ENCODE data around the gene OXSM.
A peak's percentile ranks its signal among the peaks of the same experiment; 100 is the strongest.

Gene OXSM

DNA sequence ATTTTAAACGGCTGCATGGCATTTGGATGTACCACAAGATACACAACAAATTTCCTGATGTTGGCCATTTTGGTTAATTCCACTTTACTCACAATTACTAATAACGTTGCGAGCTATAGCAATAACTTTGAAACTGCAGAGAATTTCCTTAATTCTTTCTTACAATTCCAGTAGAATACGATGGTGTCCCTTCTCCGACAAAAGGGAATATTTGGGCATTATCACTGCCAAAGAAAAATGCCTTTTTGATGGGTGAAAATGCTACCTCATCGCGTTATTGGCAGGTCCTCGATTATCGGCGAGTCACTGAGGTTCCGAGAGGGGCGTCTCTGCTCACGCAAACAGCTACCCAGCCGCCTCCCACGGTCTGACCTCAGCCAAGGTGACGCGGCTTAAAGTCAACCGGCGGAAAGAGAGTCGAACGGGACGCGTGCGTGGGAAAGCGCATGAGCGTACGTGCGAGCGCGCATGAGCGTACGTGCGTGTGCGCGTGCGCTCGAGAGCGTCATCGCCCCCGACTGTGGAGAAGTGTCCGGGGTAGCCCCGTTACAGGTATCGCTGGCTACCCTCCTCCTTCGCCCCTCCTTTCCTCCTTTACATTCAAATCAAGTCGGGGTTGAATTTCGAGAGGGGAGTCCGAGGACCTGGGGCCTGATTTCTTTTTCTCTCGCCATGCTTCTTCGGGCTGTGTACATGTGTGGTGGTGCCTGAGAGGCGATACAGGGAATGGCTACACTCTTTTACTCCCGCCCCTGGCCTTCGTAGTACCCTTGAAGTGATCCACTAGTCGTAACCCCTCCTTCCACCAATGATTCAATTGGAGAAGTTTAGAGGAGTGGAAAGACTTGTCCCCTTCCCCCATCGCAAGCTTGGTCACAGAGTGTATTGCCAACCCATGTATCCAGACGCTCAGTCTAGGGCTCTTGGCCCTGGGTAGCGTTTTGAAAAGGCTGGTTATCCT, at the start of gene OXSM:
TSS of gene OXSM (plus strand) at position 495 of the 961 bp plus-strand sequence. CDS start 931 bp downstream, outside the sequence.
- peak; percentile 59 for DNase-seq

DNA sequence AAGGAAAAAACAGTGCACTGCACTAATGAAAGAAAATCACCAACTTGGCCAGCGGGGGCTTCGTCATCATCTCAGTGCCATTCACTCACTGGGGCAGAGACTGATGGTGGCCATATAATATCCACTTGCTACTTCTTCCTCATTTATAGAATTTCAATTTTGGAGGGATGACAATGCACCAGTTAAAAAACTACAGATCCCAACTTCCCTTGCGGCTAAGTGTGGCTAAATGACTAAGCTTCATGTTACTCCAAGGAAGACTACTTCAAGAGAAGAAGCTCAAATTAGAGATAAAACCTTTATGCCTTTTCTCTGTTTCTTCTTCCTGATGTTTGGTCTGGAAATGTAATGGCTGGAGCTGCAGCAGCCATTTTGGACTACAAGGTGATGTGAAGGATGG, 45.4 kb upstream of the OXSM start:
- DNase-seq = no peak

DNA sequence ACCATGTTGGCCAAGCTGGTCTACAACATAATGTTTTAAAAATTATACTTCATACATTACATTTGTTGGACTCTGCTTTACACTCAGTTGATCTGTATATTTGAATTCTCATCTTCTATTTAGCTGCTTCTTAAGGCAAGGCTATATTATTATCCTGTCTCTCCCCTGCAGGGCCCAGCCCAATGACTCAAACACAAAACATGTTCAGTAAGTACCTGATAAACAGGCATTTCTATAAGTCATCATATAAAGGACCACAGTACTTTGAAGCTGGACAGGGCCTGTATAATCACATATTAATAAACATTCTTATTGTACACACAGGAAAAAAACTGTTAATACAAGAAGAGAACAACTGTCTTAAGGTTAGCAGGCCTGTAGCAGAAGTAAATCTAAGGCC, 42.9 kb upstream of the OXSM start:
- DNase-seq = no peak

GRCh38 chr3:25748189-25748588, 41.7 kb upstream of the OXSM start:
- no peak for DNase-seq

GRCh38 chr3:25749031-25749581, 40.8 kb upstream of the OXSM start:
- DNase-seq = no peak

GRCh38 chr3:25751048-25751447, 38.8 kb upstream of the OXSM start:
- DNase-seq = no peak

GRCh38 chr3:25751725-25752124, 38.2 kb upstream of the OXSM start:
- DNase-seq = no peak

- no peak for DNase-seq
These were observed 21.0 kb upstream of the OXSM start for GRCh38 chr3:25768851-25769250.

GRCh38 chr3:25775936-25776335, 14.0 kb upstream of the OXSM start:
- DNase-seq = no peak

GRCh38 chr3:25780618-25781017, 9.3 kb upstream of the OXSM start:
- no peak for DNase-seq

GRCh38 chr3:25781145-25781757, 8.6 kb upstream of the OXSM start:
- DNase-seq = no peak

DNA sequence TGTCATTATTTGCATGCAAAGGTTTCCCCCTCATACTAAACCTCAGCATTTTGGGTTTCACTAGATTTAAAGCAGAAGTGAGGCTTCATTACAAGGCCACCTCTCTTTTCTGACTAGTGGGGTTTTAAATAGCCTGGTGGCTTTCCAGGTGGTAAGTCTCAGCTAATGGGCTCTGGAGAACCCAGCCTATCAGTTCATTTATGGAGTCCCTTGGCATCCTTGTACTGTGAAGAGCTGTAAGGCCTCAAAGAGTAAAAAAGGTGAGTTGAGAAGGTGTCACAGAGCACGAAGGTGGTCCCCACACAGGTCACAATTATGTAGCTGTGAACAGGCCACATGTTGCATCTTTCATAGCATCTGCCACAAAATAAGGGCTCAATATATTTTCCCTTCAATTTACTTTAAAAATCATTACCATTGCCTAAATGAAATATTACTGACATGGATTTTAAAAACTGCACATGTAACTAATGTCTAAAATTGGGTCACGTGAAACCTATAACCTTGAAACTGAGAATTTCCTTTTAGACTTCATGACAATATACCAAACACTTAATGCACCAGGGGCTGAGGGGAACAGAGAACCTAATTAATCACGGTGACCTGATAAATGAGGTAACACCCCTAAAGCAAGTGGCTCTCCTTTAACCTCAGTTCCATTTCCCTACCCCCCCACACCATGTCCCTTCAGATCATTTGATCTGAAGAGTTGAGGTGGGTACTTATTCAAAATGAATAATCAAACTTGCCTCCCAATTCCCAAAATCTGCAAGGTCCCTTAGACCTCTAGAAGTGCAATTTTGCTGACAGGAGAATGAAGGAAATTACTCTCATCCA, 7.9 kb upstream of the OXSM start:
- no peak for DNase-seq

DNA sequence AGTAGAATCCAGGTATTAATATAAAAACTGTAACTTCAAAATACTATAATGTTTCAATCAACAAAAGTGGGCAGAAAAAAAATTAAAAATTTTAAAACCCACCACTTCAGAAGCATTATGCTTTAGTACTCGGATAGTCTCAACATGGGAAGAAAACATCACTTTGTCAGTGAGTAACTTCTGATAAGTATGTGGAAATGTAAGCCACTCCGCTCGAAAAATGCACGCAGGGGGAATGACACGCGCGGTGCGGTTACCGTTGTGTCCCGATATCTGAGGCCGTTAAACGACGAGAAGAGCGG, 7.3 kb upstream of the OXSM start:
- no peak for DNase-seq

DNA sequence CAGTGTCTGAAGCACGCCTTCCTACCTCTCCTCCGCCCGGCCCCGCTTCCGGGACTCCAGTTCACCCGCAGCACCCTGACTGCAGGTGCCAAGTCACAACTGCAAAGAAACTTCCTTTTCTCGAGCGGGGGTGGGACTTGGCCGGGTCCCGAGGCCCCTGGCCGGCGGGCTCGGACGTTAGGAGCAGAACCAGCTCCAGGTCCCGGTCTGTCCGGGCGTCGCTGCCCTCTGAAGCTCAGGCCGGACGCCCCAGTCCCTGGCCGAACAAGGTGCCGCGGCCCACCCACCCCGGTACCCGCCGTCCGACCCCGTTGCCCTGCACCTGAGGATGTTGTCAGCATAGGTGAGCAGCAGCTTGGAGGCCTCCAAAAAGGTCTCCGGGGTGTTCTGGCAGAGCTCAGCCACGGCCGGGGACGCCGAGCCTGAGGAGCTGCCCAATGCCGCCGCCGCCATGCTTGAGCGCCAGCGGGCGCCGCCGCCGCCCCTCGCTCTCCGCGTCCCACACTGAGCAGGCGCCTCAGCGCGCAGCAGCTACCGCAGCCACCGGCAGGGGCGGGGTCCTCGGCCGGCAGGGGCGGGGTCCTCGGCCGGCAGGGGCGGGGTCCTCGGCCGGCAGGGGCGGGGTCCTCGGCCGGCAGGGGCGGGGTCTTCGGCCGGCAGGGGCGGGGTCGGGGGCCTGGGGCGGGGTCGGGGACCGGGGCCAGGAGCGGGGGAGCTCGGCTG, 6.8 kb upstream of the OXSM start, which contains the start of gene NGLY1:
TSS of gene NGLY1 (minus strand) at position 506 of the 723 bp plus-strand sequence. CDS start at position 453, 53 bp downstream.
- peak; percentile 4 for DNase-seq

DNA sequence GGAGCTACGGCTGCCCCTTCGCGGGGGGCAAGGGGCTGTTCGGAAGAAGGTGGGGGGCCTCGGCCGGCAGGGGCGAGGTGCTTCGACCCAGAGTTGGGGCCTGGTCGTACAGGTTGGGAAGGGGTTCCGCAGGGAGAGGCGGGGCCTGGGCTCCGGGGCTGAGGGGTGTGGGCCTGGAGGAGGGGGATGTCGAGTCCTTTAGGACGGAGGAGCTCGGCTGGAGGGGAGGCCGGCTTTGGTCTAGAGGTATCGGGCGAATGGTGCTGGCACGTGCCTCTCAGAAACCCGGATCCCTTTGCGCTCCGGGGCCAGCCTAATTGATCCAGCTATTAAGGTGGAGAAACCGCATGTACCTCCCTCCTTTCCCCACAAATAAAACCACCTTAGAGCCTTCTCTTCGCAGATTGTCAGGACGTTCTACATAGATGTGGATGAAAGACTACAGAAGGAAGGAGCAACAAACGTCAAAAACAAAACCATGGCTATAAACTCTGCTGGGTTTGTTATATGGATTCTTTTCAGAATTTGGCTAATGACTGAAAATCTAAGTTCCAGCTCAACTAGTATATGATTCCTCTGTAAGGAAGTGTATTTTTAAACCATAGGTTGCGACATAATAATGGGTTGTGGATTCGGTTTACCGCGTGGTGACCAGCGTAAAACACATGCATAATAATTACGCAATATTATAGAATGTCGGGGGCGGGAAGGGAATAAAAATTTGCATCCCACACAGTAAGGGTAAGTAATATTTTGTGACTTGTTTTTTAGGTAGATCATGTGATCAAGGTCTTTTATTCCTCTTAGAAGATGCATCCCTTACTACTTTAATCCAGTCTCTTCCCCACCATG, 6.0 kb upstream of the OXSM start:
- no peak for DNase-seq

GRCh38 chr3:25784971-25785370, 4.9 kb upstream of the OXSM start:
- no peak for DNase-seq

DNA sequence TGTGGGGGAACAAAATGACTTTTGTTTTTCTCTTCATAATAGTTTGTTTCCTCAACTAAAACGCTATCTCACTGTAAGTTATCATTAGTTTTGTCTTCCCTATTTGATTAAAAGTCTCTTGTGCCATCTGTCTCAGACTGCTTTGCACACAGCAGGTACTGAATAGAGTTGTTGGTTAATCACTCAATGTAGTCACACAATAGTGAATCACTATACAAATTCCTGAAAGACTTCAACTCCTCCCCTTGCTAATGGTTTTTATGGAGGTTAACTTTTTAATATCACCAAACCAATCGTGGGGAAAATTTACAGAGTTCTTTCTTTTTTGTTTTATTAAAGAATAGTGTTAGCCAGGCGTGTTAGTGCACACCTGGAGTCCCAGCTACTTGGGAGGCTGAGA, 4.1 kb upstream of the OXSM start:
- no peak for DNase-seq

DNA sequence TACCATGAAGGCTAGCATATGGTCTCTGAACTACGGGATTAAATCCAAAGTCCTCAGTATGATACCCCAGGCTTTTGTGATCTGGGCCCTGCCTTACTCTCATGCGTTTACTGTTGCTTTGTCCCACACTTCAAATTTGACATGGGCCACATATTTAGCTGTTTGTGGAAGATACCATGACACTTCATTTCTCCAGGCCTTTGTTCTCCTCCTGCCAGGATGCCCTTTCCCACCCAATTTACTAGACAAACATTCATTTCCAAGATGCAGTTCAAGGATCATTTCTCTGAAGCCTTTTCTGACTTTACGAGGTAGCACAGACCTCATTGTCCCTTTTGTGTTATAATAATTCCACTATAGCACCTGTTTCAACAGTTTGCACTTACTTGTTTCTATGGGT, 2.2 kb upstream of the OXSM start:
- no peak for DNase-seq

GRCh38 chr3:25789209-25789595, 688 bp upstream of the OXSM start:
- DNase-seq = no peak

- no peak for DNase-seq
These were observed 11.9 kb downstream of the OXSM start for GRCh38 chr3:25801786-25802185.

- no peak for DNase-seq
These were observed 13.9 kb downstream of the OXSM start for GRCh38 chr3:25803833-25804232.

- no peak for DNase-seq
These were observed 14.8 kb downstream of the OXSM start for GRCh38 chr3:25804676-25805075.
